Measurements from ENCODE around the gene ACACA.
"Not testable (repeated sequence)": the region's sequence is repeated elsewhere in the genome, so short reads cannot be mapped to it uniquely, and the experiment has no call there.

Gene ACACA

DNA sequence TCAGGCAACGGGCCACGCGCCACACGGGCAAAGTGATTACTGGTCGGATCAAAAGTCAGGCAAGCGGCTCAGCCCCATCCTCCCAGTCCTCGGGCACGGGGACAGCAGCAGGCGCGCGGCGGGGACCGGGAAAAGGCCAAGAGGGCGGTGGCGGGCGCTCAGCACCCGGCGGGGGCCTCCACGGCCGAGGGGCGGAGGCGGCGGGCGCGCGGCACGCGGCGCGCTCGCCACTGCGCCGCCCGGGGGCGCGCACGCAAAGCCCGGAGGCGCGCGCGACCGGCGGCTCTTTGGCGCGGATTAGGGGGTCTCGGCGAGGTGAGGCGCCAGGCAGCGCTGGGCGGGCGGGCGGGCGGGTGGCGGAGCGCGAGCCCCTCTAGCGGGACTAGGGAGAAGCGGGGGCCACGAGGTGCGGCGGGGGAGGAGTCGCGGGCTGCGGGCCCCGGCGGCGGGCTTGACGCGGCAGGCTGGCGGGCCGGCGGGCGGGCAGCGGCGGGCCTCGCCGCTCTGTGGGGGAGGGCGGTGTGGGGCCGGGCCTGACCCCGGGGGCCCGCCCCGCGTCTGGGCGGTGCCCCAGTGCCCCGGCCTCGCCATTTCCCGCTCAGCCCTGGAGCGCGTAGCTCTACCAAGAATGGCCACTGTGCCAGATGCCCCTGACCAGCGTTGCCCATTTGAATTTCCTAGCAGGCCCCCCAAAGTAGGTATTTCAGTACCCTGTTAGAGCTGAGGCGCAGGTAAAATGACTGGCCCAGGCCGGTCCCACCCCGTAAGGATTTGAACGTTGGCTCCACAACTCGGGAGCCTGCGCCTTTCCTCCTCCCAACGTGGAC lies at the start of gene ACACA, which contains the start of gene TADA2A:
Gene ACACA, minus strand, starts transcription at position 202 of the 827 bp plus-strand sequence. CDS start 537 bp downstream, outside the sequence.
Gene TADA2A, plus strand, starts transcription at position 252 of the 827 bp plus-strand sequence. CDS start 4,480 bp downstream, outside the sequence.
- peak; percentile 70 to 78 for DNase-seq

DNA sequence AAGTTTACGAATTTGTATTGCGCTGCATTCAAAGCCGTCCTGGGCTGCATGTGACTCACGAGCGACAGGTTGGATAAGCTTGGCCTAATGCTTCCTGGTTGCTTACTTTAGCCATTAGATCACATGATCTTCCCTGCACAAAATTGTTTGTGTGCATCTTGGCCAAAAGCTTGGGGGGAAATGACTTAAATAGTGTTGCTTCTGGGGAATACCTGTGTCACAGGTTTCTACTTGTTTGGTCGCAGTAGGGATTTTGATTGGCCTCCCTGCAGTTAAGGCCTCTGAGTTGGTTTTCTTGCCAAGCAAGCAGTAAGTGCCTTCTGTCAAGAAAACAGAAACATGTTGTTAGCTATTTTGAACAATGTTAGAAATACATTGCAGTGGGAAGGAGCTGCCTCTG lies 43.5 kb upstream of the ACACA start:
- DNase-seq = no peak

DNA sequence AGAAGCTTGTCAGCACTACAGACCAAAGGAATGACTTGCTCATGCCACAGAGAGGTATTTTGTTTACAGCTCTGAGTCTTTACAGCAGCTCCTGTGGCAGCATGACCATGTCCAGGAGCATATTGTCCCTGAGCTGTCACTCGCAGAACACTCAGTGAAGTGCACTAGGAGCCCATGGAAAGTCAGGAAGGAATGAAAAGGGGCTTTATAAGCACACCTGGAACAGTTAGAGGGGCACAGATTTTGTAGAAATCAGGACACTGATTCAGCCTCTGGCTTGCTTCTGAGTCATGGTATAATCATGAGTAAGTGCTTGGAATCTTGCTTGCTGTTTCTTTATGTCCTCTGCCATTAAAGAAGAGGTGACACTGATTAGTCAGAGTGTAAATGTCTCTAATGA lies 41.0 kb upstream of the ACACA start:
- DNase-seq = no peak

DNA sequence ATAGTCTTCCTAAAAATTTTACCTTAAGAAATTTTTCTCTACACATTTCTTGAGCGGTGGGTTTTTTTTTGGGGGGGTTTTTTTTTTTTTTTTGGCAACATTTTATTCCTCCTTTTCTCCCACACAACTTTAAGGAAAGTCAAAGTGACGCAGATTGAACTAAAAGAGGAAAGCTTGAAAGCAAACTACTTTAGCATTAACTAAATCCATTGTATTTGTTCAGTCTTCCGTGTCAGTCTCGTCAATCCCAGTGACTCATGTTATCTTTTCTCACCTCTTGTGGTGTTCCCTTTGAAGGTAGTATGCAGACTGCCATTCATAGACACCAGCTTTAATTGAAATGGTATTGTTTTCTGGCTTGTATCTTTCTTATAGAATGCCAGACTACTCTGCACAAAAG lies 39.4 kb upstream of the ACACA start:
- DNase-seq = no peak

DNA sequence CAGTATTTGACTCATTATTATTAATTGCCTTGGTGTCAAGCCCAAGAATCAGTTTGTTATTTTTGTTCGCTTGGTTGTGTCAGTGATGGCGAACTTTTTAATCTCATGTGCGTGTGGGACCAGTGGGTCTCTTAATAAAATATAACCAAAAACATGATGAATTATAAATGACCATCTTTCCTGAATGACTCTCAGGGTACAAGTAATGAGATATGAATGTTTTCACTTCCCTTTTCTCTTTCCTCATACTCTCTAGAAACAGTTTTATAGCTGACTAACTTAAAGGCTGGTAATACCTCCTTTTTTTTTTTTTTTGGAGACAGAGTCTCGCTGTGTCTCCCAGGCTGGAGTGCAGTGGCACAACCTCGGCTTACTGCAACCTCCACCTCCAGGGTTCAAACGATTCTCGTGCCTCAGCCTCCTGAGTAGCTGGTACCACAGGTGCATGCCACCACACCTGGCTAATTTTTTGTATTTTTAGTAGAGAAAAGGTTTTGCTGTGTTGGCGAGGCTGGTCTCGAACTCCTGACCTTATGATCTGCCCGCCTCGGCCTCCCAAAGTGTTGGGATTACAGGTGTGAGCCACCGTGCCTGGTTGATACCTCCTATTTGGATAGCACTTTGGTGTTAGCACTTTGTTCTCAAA lies 34.9 kb upstream of the ACACA start:
- not testable (repeated sequence) for DNase-seq

DNA sequence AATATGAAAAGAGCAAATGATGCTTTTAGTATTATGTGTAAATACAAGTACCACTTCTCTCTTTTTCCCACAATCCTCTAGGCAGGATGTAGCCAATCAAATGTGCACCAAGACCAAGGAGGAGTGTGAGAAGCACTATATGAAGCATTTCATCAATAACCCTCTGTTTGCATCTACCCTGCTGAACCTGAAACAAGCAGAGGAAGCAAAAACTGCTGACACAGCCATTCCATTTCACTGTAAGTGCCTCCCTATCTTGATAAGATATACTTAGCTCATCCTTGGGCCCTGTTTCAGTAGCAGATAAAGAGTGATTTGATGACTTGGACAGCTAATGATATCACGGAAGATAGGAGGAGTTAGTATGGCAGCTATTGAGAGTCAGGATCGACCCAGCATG lies 33.8 kb upstream of the ACACA start:
- DNase-seq = no peak

DNA sequence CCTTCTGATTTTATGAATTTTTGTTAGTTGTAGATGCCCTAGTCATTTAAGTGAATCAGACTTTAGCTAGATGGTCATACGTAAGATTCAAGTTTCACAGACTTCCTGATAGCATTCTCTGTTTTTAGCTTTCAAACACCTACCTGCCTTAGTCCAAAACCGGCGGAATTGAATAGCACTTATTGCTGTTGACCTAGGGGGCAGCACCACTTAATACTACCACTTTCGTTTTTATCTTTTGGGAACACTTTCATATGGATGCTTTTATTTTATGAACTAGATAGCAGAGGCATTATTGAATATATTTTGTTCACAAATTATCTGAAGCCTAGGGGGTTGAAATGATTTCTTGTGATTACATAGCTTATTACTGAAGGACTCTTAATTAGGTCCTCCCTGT lies 31.5 kb upstream of the ACACA start:
- no peak for DNase-seq

DNA sequence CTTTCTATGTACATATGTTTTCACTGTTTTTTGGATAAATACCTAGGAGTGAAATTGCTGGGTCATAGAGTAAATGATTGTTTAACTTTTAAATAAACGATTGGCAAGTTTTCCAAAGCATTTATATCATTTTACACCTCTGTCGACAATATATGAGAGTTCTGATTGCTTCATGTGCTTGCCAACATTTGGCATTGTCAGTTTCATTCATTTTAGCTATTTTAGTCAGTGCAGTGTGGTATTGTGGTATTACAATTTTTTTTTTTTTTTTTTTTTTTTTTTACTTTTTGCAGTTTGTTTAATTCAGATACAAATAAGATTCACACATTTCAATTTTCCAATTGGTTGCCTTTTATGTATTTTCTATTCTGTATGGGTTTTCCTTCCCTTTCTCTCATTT lies 26.0 kb upstream of the ACACA start:
- no peak for DNase-seq

DNA sequence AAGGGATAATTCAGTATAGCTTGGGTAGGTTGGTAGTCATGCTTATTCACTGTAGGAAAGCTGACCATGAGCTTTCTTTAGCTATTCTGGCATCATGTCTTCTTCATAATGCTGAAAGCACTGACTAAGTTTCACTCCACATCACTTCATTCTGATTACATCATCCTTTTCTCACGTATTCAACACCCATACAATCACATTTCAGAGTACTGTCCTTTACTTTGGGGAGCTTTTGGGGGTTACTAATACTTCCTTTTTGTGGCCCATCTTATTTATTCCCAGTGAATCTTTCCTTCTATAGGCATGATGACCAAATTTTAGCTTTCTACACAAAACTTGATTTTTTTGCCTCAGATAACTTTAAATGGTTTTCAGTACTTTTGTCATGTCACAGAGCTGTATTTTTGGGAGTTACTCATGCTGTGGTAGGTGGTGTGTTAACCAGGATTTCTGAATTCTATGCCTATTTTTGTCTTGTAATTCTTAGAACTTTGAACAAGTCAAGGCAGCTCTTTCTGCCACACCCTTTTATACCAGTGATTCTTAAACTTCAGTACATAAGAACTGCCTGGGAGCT lies 23.5 kb upstream of the ACACA start:
- DNase-seq = no peak

DNA sequence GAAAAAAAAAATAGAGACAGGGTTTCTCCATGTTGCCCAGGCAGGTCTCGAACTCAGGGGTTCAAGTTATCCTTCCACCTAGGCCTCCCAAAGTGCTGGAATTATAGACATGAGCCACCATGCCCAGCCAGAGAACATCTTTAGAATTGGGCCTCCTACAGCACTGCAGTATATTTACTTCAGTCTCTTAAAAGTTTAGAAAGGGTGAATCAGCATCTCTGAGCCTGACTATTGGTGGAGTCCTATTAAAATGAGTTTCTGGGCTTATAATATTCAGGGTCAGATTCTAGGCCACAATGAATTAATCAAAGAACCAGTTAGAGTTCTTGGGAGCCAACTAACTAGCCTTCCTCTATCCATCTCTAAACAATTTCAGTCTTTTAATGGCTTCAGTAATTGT lies 22.8 kb upstream of the ACACA start:
- no peak for DNase-seq

DNA sequence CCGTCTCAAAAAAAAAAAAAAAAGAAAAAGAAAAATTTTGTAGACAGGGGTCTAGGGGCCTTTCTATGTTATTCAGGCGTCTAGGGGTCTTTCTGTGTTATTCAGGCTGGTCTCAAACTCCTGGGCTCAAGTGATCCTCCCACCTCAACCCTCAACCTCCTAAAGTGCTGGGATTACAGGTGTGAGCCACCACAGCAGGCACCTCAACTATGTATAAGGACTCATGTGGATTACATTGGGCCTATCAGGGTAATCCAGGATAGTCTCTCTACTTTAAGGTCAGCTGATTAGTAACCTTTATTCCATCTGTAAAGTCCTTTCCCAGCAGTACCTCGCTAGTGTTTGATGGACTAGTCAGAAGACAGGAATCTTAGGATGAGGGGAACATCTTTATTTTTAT lies 22.4 kb upstream of the ACACA start:
- no peak for DNase-seq

DNA sequence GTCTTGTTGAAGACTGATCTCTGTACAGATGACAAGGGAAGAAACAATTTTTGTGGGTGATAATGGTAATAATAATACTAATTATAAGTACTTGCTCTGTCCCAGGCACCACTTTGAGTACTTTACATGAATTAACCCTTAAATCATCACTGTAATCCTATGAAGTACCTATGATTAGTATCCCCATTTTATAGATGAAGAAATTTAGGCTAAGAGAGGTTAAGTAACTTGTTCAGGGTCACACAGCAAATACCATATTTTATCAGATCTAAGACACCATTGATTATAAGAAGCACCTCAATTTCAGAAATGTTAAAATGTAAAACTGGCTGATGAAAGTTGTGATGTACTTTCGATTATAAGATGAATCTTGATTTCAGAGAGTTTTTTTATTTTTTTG lies 18.6 kb upstream of the ACACA start:
- no peak for DNase-seq

DNA sequence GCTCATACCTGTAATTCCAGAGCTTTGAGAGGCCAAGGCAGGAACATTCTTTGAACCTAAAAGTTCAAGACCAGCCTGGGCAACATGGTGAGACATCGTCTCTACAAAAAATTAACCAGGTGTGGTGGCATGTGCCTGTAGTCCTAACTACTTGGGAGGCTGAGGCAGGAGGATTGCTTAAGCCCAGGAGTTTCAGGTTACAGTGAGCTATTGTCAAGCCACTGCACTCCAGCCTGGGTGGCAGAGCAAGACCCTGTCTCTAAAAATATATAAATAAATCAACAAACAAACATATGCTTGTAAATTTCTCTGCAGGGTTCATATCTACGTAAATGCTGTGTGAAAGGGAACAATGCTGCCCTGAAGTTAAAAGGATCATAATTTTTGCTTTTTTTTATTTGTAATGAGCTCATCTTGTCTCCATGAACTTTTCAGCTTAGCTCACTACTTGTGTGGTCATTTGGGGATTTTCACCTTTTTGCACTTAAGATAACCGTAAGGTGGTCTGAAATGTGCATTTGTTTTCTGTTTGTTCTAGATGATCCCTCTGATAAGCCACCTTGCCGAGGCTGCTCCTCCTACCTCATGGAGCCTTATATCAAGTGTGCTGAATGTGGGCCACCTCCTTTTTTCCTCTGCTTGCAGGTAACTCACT lies 16.5 kb upstream of the ACACA start:
- DNase-seq = no peak

DNA sequence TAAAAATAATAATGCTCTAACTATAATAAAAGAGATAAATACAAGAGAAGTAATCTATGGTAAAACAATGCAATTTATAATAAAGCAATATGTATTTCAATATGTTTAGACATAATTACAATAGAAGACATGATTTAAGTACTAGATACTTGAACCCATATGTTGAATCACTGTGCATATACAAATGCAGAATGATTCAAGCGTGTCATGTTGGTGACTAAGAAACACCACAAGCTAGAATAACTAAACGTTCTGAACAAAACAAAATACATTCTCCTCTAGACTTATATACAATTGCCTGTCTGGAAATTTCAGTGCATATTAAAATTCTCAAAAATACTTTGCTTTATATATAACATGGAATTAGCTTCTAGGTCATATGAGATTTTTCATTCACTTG lies 11.2 kb upstream of the ACACA start:
- DNase-seq = no peak

DNA sequence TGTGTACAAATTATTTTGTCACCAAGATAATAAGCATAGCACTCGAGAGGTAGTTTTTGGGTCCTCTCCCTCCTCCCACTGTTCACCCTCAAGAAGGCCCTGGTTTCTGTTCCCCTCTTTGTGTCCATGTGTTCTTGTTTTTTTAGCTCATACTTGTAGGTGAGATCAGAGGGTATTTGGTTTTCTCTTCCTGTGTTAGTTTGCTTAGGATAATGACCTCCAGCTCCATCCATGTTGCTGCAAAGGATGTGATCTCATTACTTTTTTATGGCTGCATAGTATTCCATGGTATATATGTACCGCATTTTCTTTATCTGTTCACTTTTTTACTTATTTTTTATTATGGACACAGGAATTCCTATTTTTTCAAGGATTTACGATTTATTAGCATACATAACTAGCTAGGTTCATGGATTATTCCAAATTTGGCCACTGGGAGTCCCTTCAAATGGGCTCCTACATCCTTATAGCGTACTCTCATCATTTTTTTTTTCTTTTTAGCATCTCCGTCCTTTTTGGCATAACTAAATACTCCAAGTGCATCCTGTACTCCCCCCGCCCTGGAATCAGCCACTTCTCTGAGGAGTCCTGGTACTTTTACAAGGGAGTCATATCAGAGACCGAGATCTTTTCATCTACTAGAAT lies 7.4 kb upstream of the ACACA start:
- DNase-seq = no peak

DNA sequence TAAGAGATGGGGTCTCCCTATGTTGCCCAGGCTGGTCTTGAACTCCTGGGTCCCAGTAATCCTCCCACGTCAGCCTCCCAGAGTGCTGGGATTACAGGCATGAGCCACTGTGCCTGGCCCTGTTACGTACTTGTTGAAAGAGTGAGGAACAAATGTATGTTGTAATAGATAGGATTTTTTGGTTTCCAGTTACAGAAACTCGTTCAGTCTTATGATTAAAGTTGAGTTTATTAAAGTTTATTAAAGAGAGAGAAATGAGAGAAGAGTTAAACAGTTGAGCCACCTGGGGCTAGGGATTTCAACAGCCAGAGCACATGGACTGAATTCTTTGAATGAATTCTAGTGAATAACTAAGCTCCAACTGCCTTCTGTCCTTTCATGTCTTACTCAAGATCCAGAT lies 3.7 kb upstream of the ACACA start:
- no peak for DNase-seq

DNA sequence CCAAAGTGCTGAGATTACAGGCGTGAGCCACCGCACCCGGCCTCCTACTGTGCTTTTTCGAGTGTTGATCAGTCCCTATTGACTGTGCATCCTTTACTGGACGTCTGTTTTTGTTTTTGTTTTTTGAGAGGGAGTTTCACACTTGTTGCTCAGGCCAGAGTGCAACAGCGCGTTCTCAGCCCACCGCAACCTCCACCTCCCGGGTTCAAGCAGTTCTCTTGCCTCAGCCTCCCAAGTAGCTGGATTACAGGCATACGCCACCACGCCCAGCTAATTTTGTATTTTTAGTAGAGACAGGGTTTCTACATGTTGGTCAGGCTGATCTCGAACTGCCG lies 1.5 kb upstream of the ACACA start:
- not testable (repeated sequence) for DNase-seq

DNA sequence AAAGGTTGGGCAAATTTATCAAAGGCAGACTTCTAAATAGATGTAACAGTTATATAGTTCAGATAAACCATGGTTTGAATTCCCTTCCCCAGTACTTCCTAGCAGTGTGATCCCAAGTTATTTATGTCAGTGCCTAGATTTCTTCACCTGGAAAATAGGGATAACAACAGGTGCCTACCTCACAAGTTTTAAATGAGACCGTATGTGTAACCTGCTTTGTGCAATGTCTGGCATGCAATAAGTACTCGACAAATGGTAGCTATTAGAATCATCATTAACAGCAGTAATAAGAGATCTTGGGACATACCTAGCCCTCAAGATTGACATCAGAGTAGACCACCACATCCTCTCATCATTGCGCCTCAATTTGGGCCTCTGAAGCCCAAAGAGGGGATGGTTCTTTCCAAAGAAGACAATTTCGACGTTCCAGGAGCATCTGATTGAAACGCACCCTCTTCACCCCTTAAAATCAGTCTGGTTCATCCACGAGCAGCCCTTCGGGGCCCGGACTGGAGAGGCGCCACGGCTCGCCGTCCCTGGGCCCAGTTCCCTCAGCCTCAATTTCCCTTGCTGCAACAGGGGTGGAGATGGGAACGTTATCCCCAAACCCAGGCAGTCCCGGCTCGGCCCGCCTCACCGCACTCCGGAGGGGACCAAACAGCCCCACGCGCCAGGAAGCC lies 541 bp downstream of the ACACA start:
- DNase-seq = no peak

DNA sequence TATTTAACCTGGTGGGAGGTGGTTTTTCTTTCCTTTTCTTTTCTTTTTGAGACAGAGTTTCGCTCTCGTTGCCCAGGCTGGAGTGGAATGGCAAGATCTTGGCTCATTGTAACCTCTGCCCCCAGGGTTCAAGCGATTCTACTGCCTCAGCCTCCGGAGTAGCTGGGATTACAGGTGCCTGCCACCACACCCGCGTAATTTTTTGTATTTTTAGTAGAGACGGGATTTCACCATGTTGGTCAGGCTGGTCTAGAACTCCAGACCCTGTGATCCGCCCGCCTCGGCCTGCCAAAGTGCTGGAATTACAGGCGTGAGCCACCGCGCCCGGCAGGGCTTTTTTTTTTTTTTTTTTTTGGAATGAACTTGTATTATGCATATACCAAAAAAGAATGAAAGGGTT lies 1.1 kb downstream of the ACACA start:
- not testable (repeated sequence) for DNase-seq

DNA sequence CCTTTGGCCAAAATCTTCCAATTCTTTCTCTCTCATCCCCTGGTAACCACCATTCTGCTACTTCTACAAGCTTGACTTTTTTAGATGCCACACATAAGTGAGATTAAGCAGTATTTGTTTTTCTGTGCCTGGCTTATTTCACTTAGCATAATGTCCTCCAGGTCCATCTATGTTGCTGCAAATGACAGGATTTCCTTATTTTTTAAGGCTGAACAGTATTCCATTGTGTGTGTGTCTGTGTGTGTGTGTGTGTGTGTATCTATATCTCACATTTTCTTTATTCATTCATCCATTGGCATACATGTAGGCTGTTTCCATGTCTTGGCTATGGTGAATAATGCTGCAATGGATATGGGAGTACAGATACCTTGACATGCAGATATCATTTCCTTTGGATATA lies 6.1 kb downstream of the ACACA start:
- no peak for DNase-seq

DNA sequence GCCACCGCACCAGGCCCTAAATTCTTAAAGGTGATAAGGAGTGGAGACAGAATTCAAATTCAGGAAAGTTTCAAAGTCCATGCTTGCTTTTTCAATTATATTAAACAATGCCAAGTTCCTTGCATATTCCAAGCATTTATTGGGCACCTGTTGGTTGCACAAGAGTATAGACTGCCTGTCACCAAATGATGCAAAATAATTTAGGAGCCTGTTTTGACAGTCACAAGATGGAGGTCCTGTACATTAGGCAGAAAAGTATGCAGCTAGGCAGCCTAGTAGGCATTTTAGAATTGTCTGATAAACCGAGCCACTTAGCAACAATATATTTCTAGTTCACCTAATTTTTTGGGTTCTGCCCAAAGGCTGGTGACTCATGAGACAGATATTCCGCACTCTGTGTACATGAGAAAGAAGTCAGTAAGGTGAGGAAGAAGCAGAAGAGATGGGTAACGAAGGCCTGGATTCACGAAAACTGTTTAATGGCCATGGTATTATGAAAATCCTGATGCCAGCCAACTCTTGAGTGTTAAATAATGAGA lies 7.3 kb downstream of the ACACA start:
- no peak for DNase-seq

DNA sequence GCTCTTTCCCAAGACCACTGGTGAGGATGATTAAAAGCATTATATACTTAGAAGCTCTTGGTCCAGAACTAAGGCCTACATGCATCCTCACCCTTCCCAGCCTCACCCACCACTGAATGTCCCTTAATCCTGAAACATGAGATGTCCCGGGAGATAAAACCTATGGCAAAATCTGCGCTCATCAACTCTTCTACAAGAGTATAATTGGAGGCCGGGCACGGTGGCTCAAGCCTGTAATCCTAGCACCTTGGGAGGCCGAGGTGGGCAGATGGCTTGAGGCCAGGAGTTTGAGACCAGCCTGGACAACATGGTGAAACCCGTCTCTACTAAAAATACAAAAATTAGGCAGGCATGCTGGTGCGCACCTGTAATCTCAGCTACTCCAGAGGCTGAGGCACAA lies 13.3 kb downstream of the ACACA start:
- DNase-seq = no peak
